ENCODE results near the gene EMC6. TPM values are rescaled to one million over a fixed set of nuclear protein-coding genes. Genes with fewer than 3 reads are reported as not detected.

Gene EMC6
- total RNA-seq, 1 experiment from 2014 or later = 38.2 TPM

- CTCF ChIA-PET = no interaction called here
- H3K4me3 Mint-ChIP-seq (ENCODE audit: low read depth, unreplicated experiment) = no peak overlapping the region
- intact Hi-C loops (cut with micrococcal nuclease; ENCODE audit: unreplicated experiment) = no loop called here
- H3K4me1 Mint-ChIP-seq (ENCODE audit: low read depth, unreplicated experiment) = no peaks in the 10 kb centered on the region
- H3K27ac Mint-ChIP-seq (ENCODE audit: unreplicated experiment) = no peak overlapping the region
- H3K9me3 Mint-ChIP-seq (ENCODE audit: low read depth, unreplicated experiment) = no peaks in the 10 kb centered on the region
- H3K36me3 Mint-ChIP-seq (ENCODE audit: insufficient read depth, unreplicated experiment) = peaks cover 32% of the 10 kb centered on the region
- no peak for TF ChIP-seq CTCF (IDR thresholded peaks at IDR 0.05; ENCODE audit: unreplicated experiment)
- BruUV-seq (replicated peaks) = no TSS peak
- H3K27me3 Mint-ChIP-seq (ENCODE audit: unreplicated experiment) = no peaks in the 10 kb centered on the region
- no peak for DNase-seq
Observed at GRCh38 chr17:3672571-3672970, 4.0 kb downstream of the EMC6 start.

- H3K36me3 Mint-ChIP-seq (ENCODE audit: insufficient read depth, unreplicated experiment) = peaks cover 8% of the 10 kb centered on the region
- no TSS peak for BruUV-seq (replicated peaks)
- TF ChIP-seq CTCF (IDR thresholded peaks at IDR 0.05; ENCODE audit: unreplicated experiment) = no peak
- no peaks in the 10 kb centered on the region for H3K4me1 Mint-ChIP-seq (ENCODE audit: low read depth, unreplicated experiment)
- no peaks in the 10 kb centered on the region for H3K9me3 Mint-ChIP-seq (ENCODE audit: low read depth, unreplicated experiment)
- no peak overlapping the region for H3K4me3 Mint-ChIP-seq (ENCODE audit: low read depth, unreplicated experiment)
- intact Hi-C loops (cut with micrococcal nuclease; ENCODE audit: unreplicated experiment) = no loop called here
- no peak overlapping the region for H3K27ac Mint-ChIP-seq (ENCODE audit: unreplicated experiment)
- H3K27me3 Mint-ChIP-seq (ENCODE audit: unreplicated experiment) = no peaks in the 10 kb centered on the region
- DNase-seq = no peak
- CTCF ChIA-PET = no interaction called here
Observed at GRCh38 chr17:3675886-3676285, 7.3 kb downstream of the EMC6 start.

DNA sequence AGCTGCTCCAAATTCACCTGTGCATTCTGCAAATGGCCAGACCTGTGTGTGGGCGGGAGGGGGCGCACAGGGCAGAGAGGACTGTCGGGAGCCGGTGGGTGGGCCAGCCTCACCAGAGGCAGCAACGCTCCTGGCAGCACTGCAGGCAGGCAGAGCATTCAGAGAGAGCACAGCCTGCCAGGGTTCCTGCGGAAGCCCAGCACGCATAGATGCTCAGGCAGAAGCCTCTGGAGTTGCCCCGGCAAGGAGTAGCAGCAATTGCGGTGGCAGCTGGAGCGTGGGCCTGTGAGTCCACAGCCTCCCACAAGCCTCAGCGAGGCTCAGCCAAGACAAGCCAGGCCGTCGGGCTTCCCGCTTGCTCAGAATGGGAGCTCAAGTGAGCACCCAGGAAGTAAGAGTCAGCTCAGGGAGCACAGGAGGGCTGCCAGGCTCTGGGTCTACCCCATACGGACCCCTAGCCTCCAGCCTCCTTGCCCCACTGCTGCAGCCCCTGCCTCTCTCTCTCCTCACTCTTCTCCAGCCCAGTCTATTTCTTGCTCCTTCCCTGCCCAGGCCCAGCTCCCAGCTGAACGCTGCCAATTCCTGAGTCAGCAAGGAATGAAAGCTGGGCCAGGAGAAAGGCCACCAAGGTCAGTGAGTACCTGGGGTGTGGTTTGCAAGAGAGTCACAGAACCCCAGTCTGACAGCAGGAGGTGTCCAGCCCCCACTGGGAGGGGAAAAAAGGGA is 9.6 kb downstream of the EMC6 start:
- no TSS peak for BruUV-seq (replicated peaks)
- Mint-ChIP-seq H3K27me3 (ENCODE audit: unreplicated experiment) (no peaks in the 10 kb centered on the region), H3K4me3 (ENCODE audit: low read depth, unreplicated experiment) (no peak overlapping the region), H3K27ac (ENCODE audit: unreplicated experiment) (no peak overlapping the region), H3K4me1 (ENCODE audit: low read depth, unreplicated experiment) (no peaks in the 10 kb centered on the region), H3K36me3 (ENCODE audit: insufficient read depth, unreplicated experiment) (peaks cover 3% of the 10 kb centered on the region), H3K9me3 (ENCODE audit: low read depth, unreplicated experiment) (no peaks in the 10 kb centered on the region)
- CTCF ChIA-PET = interaction anchor here (0.5 kb wide), 1 partner anchor 175 kb away, joined by 4 read pairs; no protein-coding TSS in a partner anchor
- TF ChIP-seq CTCF (IDR thresholded peaks at IDR 0.05; ENCODE audit: unreplicated experiment) = no peak
- intact Hi-C loops (cut with micrococcal nuclease; ENCODE audit: unreplicated experiment) = no loop called here
- no peak for DNase-seq

- CTCF ChIA-PET = no interaction called here
- peaks cover 3% of the 10 kb centered on the region for H3K36me3 Mint-ChIP-seq (ENCODE audit: insufficient read depth, unreplicated experiment)
Observed at GRCh38 chr17:3678821-3679530, 10.4 kb downstream of the EMC6 start.

More at GRCh38 chr17:3678821-3679530, 10.4 kb downstream of the EMC6 start:
- no peak for TF ChIP-seq CTCF (IDR thresholded peaks at IDR 0.05; ENCODE audit: unreplicated experiment)
- BruUV-seq (replicated peaks) = no TSS peak
- no peak for DNase-seq
- Mint-ChIP-seq H3K4me1 (ENCODE audit: low read depth, unreplicated experiment) (no peaks in the 10 kb centered on the region), H3K27me3 (ENCODE audit: unreplicated experiment) (no peaks in the 10 kb centered on the region), H3K4me3 (ENCODE audit: low read depth, unreplicated experiment) (no peak overlapping the region), H3K27ac (ENCODE audit: unreplicated experiment) (no peak overlapping the region), H3K9me3 (ENCODE audit: low read depth, unreplicated experiment) (no peaks in the 10 kb centered on the region)
- intact Hi-C loops (cut with micrococcal nuclease; ENCODE audit: unreplicated experiment) = no loop called here
